MCF 10A (cell line): ENCODE measurements around the gene ARF1. TPM values are rescaled to one million over a fixed set of nuclear protein-coding genes. Genes with fewer than 3 reads are reported as not detected.

Experiments used
- BruUV-seq: library from RNA; stranded (reverse); fragments of 400-500 nt; replicated peaks from 2 replicates; lab custom pipeline; 2021; lab: Mats Ljungman, UMichigan
- CTCF ChIA-PET: fragments of 300-600 bp; sonication (Branson Sonifier 250); formaldehyde crosslinking; extraction: SDS; loops from one replicate; lab custom pipeline; 2021; ENCODE audit warnings: antibody characterized with exemption, inconsistent platforms; lab: Yijun Ruan, JAX
- POLR2A ChIA-PET: fragments of 300-600, 350-650 bp; sonication (Branson Sonifier 250); formaldehyde crosslinking; extraction: SDS; loops from one replicate; lab custom pipeline; 2020; ENCODE audit warnings: antibody characterized with exemption, inconsistent platforms; lab: Yijun Ruan, JAX
- DNase-seq: peaks from one replicate; pipeline ENCODE4 v3.0.0-alpha.2; 2018; ENCODE audit not compliant: unreplicated experiment
- H3K27ac Mint-ChIP-seq: one replicate; pipeline ENCODE4 v1.8.0; 2022; ENCODE audit warnings: mild to moderate bottlenecking, low read depth, mixed read lengths; ENCODE audit not compliant: unreplicated experiment
- H3K27me3 Mint-ChIP-seq: one replicate; pipeline ENCODE4 v1.8.0; 2022; ENCODE audit warnings: mixed read lengths; ENCODE audit not compliant: insufficient read depth, unreplicated experiment
- H3K36me3 Mint-ChIP-seq: one replicate; pipeline ENCODE4 v1.8.0; 2022; ENCODE audit warnings: mild to moderate bottlenecking, moderate library complexity, mixed read lengths; ENCODE audit not compliant: insufficient read depth, unreplicated experiment
- H3K4me1 Mint-ChIP-seq: one replicate; pipeline ENCODE4 v1.8.0; 2022; ENCODE audit warnings: mixed read lengths; ENCODE audit not compliant: insufficient read depth, unreplicated experiment
- H3K4me3 Mint-ChIP-seq: one replicate; pipeline ENCODE4 v1.8.0; 2022; ENCODE audit warnings: mild to moderate bottlenecking, moderate library complexity, mixed read lengths; ENCODE audit not compliant: unreplicated experiment
- H3K9me3 Mint-ChIP-seq: one replicate; pipeline ENCODE4 v1.8.0; 2022; ENCODE audit warnings: mixed read lengths; ENCODE audit not compliant: unreplicated experiment
- CTCF ChIP-seq: fragments of 200-600 bp; IDR thresholded peaks from one replicate; pipeline ENCODE4 v1.8.0; 2022; ENCODE audit warnings: antibody characterized with exemption, mild to moderate bottlenecking; ENCODE audit not compliant: unreplicated experiment
- intact Hi-C: fragments of 100-400 bp; cut with micrococcal nuclease; formaldehyde crosslinking; loops from 2 replicates; pipeline ENCODE4 v1.14.1; 2022
- total RNA-seq: library from RNA; stranded (reverse); gene quantifications from 2 replicates; pipeline ENCODE4 v1.2.3, GENCODE V29; 2022

ARF1 gene
- total RNA-seq, 1 experiment from 2014 or later, result 870 TPM

GRCh38 chr1:228142155-228142691 lies 59.7 kb downstream of the ARF1 start:
- CTCF ChIA-PET, result interaction anchor here (0.6 to 7.3 kb wide), 13 partner anchors 11 to 661 kb away, joined by 3 to 72 read pairs (median 4); partner anchors contain the start of genes IBA57 and MRPL55
- BruUV-seq, result no TSS peak
- H3K4me3 Mint-ChIP-seq, result peak overlapping the region; percentile 99
- peak overlapping the region; percentile 95 for H3K27ac Mint-ChIP-seq
- no peak for TF ChIP-seq CTCF
- POLR2A ChIA-PET, result interaction anchor here (0.6 to 9.7 kb wide), 17 partner anchors 10 to 1417 kb away, joined by 3 to 318 read pairs (median 3); partner anchors contain the start of genes ABCB10, ARF1, GJC2 and IBA57
- peaks cover 34% of the 10 kb centered on the region for H3K36me3 Mint-ChIP-seq
- no peaks in the 10 kb centered on the region for H3K9me3 Mint-ChIP-seq
- DNase-seq, result no peak
- intact Hi-C loops, result no loop called here
- H3K27me3 Mint-ChIP-seq, result peaks cover 8% of the 10 kb centered on the region
- H3K4me1 Mint-ChIP-seq, result peaks cover 25% of the 10 kb centered on the region

GRCh38 chr1:228142701-228143136 lies 60.2 kb downstream of the ARF1 start:
- ChIA-PET CTCF (interaction anchor here (0.6 to 7.3 kb wide), 11 partner anchors 10 to 662 kb away, joined by 3 to 72 read pairs (median 4); partner anchors contain the start of genes IBA57 and MRPL55), POLR2A (interaction anchor here (0.6 to 9.7 kb wide), 10 partner anchors 9 to 344 kb away, joined by 3 to 318 read pairs (median 15); partner anchors contain the start of genes ARF1, GJC2, IBA57 and MRPL55)
- Mint-ChIP-seq H3K9me3 (no peaks in the 10 kb centered on the region), H3K4me3 (peak overlapping the region; percentile 99), H3K27ac (peak overlapping the region; percentile 95), H3K27me3 (peaks cover 3% of the 10 kb centered on the region), H3K4me1 (peaks cover 28% of the 10 kb centered on the region), H3K36me3 (peaks cover 39% of the 10 kb centered on the region)
- no peak for TF ChIP-seq CTCF
- DNase-seq, result no peak
- BruUV-seq, result no TSS peak
- intact Hi-C loops, result no loop called here

- H3K36me3 Mint-ChIP-seq, result peaks cover 44% of the 10 kb centered on the region
- DNase-seq, result no peak
Measured at GRCh38 chr1:228143480-228144192, 61.1 kb downstream of the ARF1 start.

More at GRCh38 chr1:228143480-228144192, 61.1 kb downstream of the ARF1 start:
- intact Hi-C loops, result no loop called here
- ChIA-PET CTCF (interaction anchor here (0.5 to 7.3 kb wide), 12 partner anchors 9 to 369 kb away, joined by 3 to 72 read pairs (median 4); partner anchors contain the start of genes IBA57 and MRPL55), POLR2A (interaction anchor here (0.6 to 9.7 kb wide), 10 partner anchors 8 to 313 kb away, joined by 3 to 318 read pairs (median 15); partner anchors contain the start of genes ARF1, GJC2, IBA57 and MRPL55)
- Mint-ChIP-seq H3K27ac (peak overlapping the region; percentile 95), H3K4me3 (peak overlapping the region; percentile 99), H3K27me3 (no peaks in the 10 kb centered on the region), H3K4me1 (peaks cover 31% of the 10 kb centered on the region), H3K9me3 (no peaks in the 10 kb centered on the region)
- BruUV-seq, result no TSS peak
- TF ChIP-seq CTCF, result no peak
